ENCODE results near the gene GHDC. TPM values are rescaled to one million over a fixed set of nuclear protein-coding genes. Genes with fewer than 3 reads are reported as not detected.

The GHDC gene
- total RNA-seq, 4 donors from 2014 or later, result 18.8 to 30.8 (median 21.8) TPM

Other genes with a start within 250 kb of the GHDC start
- gene CNP, start 227.7 kb downstream of the GHDC start, total RNA-seq, result 10 to 100 TPM; 56.7 to 97.9 (median 64.7) TPM
- 10 to 100 TPM; 41.9 to 59.6 (median 54.4) TPM for gene DNAJC7, start 177.1 kb downstream of the GHDC start, total RNA-seq
- gene NKIRAS2, start 174.4 kb downstream of the GHDC start, total RNA-seq, result 10 to 100 TPM; 40.1 to 72.3 (median 52.8) TPM
- gene C17orf113, start 143.9 kb downstream of the GHDC start, total RNA-seq, result 1 to 10 TPM in 1 of 4 donors, under 1 TPM in 3; 0.27 to 1.4 (median 0.58) TPM
- not detected for gene ZNF385C, start 96.0 kb downstream of the GHDC start, total RNA-seq
- 10 to 100 TPM; 11.3 to 21.3 (median 13.9) TPM for gene DHX58, start 81.8 kb downstream of the GHDC start, total RNA-seq
- gene KAT2A, start 73.1 kb downstream of the GHDC start, total RNA-seq, result 10 to 100 TPM; 10.3 to 51.2 (median 19.3) TPM
- not detected for gene HSPB9, start 71.7 kb downstream of the GHDC start, total RNA-seq
- 100 to 1,000 TPM in 3 of 4 donors, 10 to 100 TPM in 1; 91.7 to 122 (median 108) TPM for gene RAB5C, start 39.5 kb downstream of the GHDC start, total RNA-seq
- under 1 TPM in 3 of 4 donors, not detected in 1; 0.16 to 0.27 (median 0.17) TPM for gene KCNH4, start 13.4 kb downstream of the GHDC start, total RNA-seq
- gene HCRT, start 9.0 kb downstream of the GHDC start, total RNA-seq, result not detected
- gene STAT5B, start 81.9 kb upstream of the GHDC start, total RNA-seq, result 10 to 100 TPM; 73.3 to 98.3 (median 95.6) TPM
- gene STAT5A, start 94.0 kb upstream of the GHDC start, total RNA-seq, result 10 to 100 TPM; 61.8 to 80.8 (median 71.4) TPM
- gene STAT3, start 193.9 kb upstream of the GHDC start, total RNA-seq, result 100 to 1,000 TPM; 146 to 253 (median 205) TPM
- gene CAVIN1, start 228.8 kb upstream of the GHDC start, total RNA-seq, result 1,000 to 10,000 TPM in 2 of 4 donors, 100 to 1,000 TPM in 2; 615 to 1,266 (median 897) TPM